Upper lobe of left lung (tissue), 6 donors: ENCODE measurements around the gene PFKFB4. TPM values are rescaled to one million over a fixed set of nuclear protein-coding genes. Genes with fewer than 3 reads are reported as not detected.

Experiments
- ATAC-seq, 2 donors: fragments of 200-7000 bp; cut with Tn5 transposase; one replicate each; pipeline ENCODE4 v1.9.1; 2022; ENCODE audit warnings: mild to moderate bottlenecking in 2 of 2, moderate library complexity in 2 of 2; ENCODE audit not compliant: low FRiP score in 2 of 2
- DNase-seq, 2 donors: peaks; one replicate each; pipeline ENCODE4 v3.0.0-alpha.2; 2019 to 2020
- H3K27ac ChIP-seq, 4 donors: fragments of 200-600 bp; sonication (generic); one replicate each; pipeline ENCODE4 v1.5.1; 2016 to 2019
- H3K27me3 ChIP-seq, 4 donors: fragments of 200-600 bp; sonication (generic); one replicate each; pipeline ENCODE4 v1.5.1; 2017 to 2019
- H3K36me3 ChIP-seq, 4 donors: fragments of 200-600 bp; sonication (generic); one replicate each; pipeline ENCODE4 v1.5.1; 2016 to 2019
- H3K4me1 ChIP-seq, 4 donors: fragments of 200-600 bp; sonication (generic); one replicate each; pipeline ENCODE4 v1.5.1; 2018 to 2019
- H3K4me3 ChIP-seq, 4 donors: fragments of 200-600 bp; sonication (generic); one replicate each; pipeline ENCODE4 v1.5.1; 2017 to 2019; ENCODE audit warnings: mild to moderate bottlenecking in 2 of 4, moderate library complexity in 1 of 4
- H3K9me3 ChIP-seq, 4 donors: fragments of 200-600 bp; sonication (generic); one replicate each; pipeline ENCODE4 v1.5.1; 2018 to 2019
- CTCF ChIP-seq, 6 experiments: fragments of 450-650 bp in 4 of 6; fragments of 200-600 bp in 2 of 6; sonication (generic) in 2 of 6; IDR thresholded peaks; one replicate each; pipeline ENCODE4 v1.5.1; 2016 to 2019; ENCODE audit warnings: antibody characterized with exemption in 6 of 6
- EP300 ChIP-seq, 4 donors: sonication (generic); formaldehyde crosslinking; IDR thresholded peaks; one replicate each; pipeline ENCODE4 v1.5.1; 2017; ENCODE audit warnings: antibody characterized with exemption in 4 of 4, control low read depth in 2 of 4
- POLR2A ChIP-seq, 4 donors: fragments of 450-650 bp; IDR thresholded peaks; one replicate each; pipeline ENCODE4 v1.5.1; 2016 to 2017; ENCODE audit warnings: antibody characterized with exemption in 4 of 4, mild to moderate bottlenecking in 2 of 4
- POLR2AphosphoS5 ChIP-seq, 2 donors: sonication (generic); formaldehyde crosslinking; IDR thresholded peaks; one replicate each; pipeline ENCODE4 v1.5.1; 2017; ENCODE audit warnings: antibody characterized with exemption in 2 of 2
- WGBS, 2 donors: methylation state at CpG; one replicate each; pipeline ENCODE4 v1.1.5; 2017 to 2018; 5-methylcytosine and 5-hydroxymethylcytosine counted together
- total RNA-seq, 6 donors: library from RNA; depleted of rRNA in 4 of 6; stranded (reverse); fragments of >200 nt in 4 of 6; gene quantifications; one replicate each; pipeline versions ENCODE4 v1.1.0 to v1.2.1, GENCODE V29; 2016 to 2021
- donor health status: DM: no; HTN: no; CAD: no; lungs with moderate emphysema.
- donor health status: DM: no; HTN: yes; CAD: no; lungs with severe emphysema.

PFKFB4 gene
- total RNA-seq, 6 donors from 2014 or later = 5.9 to 16.8 (median 9.8) TPM

- no peak for ATAC-seq
- H3K27ac ChIP-seq = peak overlapping the region; percentile 15 to 78 (median 48)
- peaks cover 37 to 54% (median 48%) of the 10 kb centered on the region in 4 donors for H3K4me1 ChIP-seq
- no peaks in the 10 kb centered on the region for H3K27me3 ChIP-seq
- DNase-seq = no peak
- H3K36me3 ChIP-seq = no peaks in the 10 kb centered on the region
- H3K4me3 ChIP-seq = peak overlapping the region in 3 of 4 donors; percentile 27 to 36 (median 30)
- no peaks in the 10 kb centered on the region for H3K9me3 ChIP-seq
- TF ChIP-seq POLR2AphosphoS5 (IDR thresholded peaks at IDR 0.05) (no peak), EP300 (IDR thresholded peaks at IDR 0.05) (no peak), POLR2A (IDR thresholded peaks at IDR 0.05) (no peak), CTCF (IDR thresholded peaks at IDR 0.05) (no peak)
- WGBS, 2 donors = 6 to 18% methylated on average over 5 of the region's 5 CpGs
These were observed 4.0 kb upstream of the PFKFB4 start for GRCh38 chr3:48560648-48561018.

GRCh38 chr3:48558493-48559134 lies 2.0 kb upstream of the PFKFB4 start:
- no peaks in the 10 kb centered on the region for H3K27me3 ChIP-seq
- peak in 1 of 2 donors; percentile 31 for ATAC-seq
- TF ChIP-seq POLR2A (IDR thresholded peaks at IDR 0.05) = peak in 1 of 4 donors; percentile 53
- TF ChIP-seq POLR2AphosphoS5 (IDR thresholded peaks at IDR 0.05) = peak in 1 of 2 donors; percentile 28
- no peak for TF ChIP-seq EP300 (IDR thresholded peaks at IDR 0.05)
- peak overlapping the region; percentile 47 to 78 (median 62) for H3K27ac ChIP-seq
- DNase-seq = peak in 1 of 2 donors; percentile 86
- no peaks in the 10 kb centered on the region for H3K9me3 ChIP-seq
- H3K4me3 ChIP-seq = no peak overlapping the region
- no peaks in the 10 kb centered on the region for H3K36me3 ChIP-seq
- H3K4me1 ChIP-seq = peaks cover 37 to 63% (median 50%) of the 10 kb centered on the region in 4 donors
- 49 to 72% methylated on average over 6 of the region's 6 CpGs for WGBS, 2 donors

DNA sequence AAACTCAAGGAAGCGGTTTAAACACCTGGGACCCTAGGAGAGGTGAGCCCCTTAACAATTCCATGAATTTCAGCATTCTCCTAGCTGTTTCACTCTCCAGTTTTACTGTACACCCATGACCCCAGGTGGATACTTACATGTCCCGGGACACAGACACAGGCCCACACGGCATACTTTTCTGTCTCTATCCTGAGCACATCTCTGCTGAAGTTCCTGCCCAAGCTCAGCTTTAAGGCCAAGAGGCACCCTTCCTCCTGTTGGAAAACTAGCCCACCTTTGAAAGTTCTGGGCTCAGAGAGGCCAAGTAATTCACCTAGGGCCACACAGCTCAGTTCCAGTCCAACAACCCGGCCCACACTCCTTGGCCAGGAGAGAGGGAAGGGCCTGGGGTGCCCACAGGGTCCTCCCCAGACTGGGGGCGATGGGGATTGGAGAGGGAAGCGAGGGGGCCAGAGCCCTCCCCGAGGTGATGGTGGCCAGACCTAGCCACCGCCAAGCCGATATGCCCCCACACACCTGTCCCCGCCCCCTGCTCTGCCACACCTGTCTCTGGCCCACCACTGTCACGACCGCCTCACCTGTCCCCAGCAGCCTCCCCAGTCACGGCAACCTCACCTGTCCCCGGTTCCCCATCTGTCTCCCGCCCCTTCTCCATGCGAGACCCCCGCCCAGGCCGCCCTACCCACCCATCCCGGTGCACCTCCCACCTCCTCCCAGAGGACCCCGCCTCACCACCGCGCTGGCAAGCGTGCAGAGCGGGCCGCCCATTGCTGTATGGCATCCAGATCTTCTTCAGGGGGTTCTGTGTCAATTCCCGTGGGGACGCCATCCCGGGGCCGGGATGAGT lies 431 bp downstream of the PFKFB4 start:
- peak overlapping the region; percentile 46 to 75 (median 60) for H3K4me3 ChIP-seq
- H3K27me3 ChIP-seq = no peaks in the 10 kb centered on the region
- no peak for ATAC-seq
- no peaks in the 10 kb centered on the region for H3K9me3 ChIP-seq
- H3K27ac ChIP-seq = peak overlapping the region; percentile 23 to 87 (median 68)
- 30 to 32% methylated on average over 10 to 18 of the region's 29 CpGs for WGBS, 2 donors
- TF ChIP-seq CTCF (IDR thresholded peaks at IDR 0.05) (no peak), POLR2AphosphoS5 (IDR thresholded peaks at IDR 0.05) (no peak), POLR2A (IDR thresholded peaks at IDR 0.05) (no peak), EP300 (IDR thresholded peaks at IDR 0.05) (no peak)
- peaks cover 36 to 67% (median 50%) of the 10 kb centered on the region in 4 donors for H3K4me1 ChIP-seq
- no peaks in the 10 kb centered on the region for H3K36me3 ChIP-seq
- DNase-seq = no peak

- DNase-seq = no peak
- H3K27me3 ChIP-seq = no peaks in the 10 kb centered on the region
- no peak for TF ChIP-seq POLR2A (IDR thresholded peaks at IDR 0.05)
- no peak for TF ChIP-seq POLR2AphosphoS5 (IDR thresholded peaks at IDR 0.05)
- no peak for TF ChIP-seq CTCF (IDR thresholded peaks at IDR 0.05)
- TF ChIP-seq EP300 (IDR thresholded peaks at IDR 0.05) = no peak
- H3K4me1 ChIP-seq = peaks cover 28 to 59% (median 42%) of the 10 kb centered on the region in 4 donors
- H3K36me3 ChIP-seq = no peaks in the 10 kb centered on the region
- no peaks in the 10 kb centered on the region for H3K9me3 ChIP-seq
- peak overlapping the region in 2 of 4 donors; percentile 60 to 75 for H3K4me3 ChIP-seq
- no peak for ATAC-seq
- WGBS, 2 donors = 75 to 82% methylated on average over 9 to 10 of the region's 10 CpGs
- H3K27ac ChIP-seq = peak overlapping the region in 1 of 4 donors; percentile 87
These were observed 1.2 kb downstream of the PFKFB4 start for GRCh38 chr3:48555231-48555948.
